ENCODE results near the gene BAD.

DNA sequence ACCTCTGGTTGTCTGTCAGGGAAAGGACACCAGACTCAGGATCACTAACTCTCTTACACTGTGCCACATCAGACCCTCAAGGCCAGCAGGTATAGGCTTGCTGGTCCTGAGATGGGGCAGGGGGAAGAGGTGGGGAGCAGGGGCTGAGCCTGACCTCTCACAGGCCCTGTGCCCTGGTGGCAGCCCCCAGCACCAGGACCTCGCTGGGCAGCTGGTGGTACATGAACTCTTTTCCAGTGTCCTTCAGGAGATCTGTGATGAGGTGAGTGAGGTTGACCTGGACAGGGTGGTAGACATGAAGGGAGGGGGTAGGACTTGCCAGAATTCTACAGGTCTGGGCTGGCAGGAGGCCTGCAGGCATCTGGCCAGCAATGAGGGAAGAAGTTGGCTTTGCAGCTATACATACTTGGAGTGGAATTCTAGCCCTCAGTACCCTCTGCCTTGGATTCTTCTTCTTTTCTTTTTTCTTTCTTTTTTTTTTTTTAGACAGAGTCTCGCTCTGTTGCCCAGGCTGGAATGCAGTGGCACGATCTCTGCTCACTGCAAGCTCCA, 57.0 kb downstream of the BAD start:
- TF ChIP-seq CTCF (optimal IDR thresholded peaks at IDR 0.05 in 1 of 3, IDR thresholded peaks at IDR 0.05 in 1 of 3, conservative IDR thresholded peaks at IDR 0.05 in 1 of 3; ENCODE audit: extremely low read depth in 1 of 3, insufficient read depth in 2 of 3, low read length in 3 of 3): no peak
- TF ChIP-seq EZH2 (IDR thresholded peaks at IDR 0.05; ENCODE audit: low read length): no peak

Data from keratinocyte (primary cell).